Measurements from ENCODE around the gene CAMK2N1. TPM values are rescaled to one million over a fixed set of nuclear protein-coding genes. Genes with fewer than 3 reads are reported as not detected.
"Not testable (repeated sequence)": the region's sequence is repeated elsewhere in the genome, so short reads cannot be mapped to it uniquely, and the experiment has no call there.

The CAMK2N1 gene
- total and polyA plus RNA-seq, 10 of the 15 experiments (the other 5 are each of a cell fraction or from before 2014, with no cell fraction given), result 0.23 TPM; not detected in 9

GRCh38 chr1:20497506-20497905 is 11.5 kb upstream of the CAMK2N1 start:
- intact Hi-C loops (cut with micrococcal nuclease; ENCODE audit: unreplicated experiment) (no loop called here), in situ Hi-C loops (cut with MboI) (loop anchor here (10.0 kb wide), 1 partner anchor 583 kb away; no protein-coding TSS in a partner anchor)
- no peak overlapping the region for H3K4me3 ChIP-seq
- SMC1A ChIA-PET (ENCODE audit: uncharacterized antibody, unreplicated experiment), result no interaction called here
- peaks cover 11 to 15% of the 10 kb centered on the region in 2 experiments; a peak in 3 of 4 replicates for H3K36me3 ChIP-seq (ENCODE audit: control insufficient read depth in 2 of 2, insufficient read depth in 2 of 2, low read length in 1 of 2)
- no peaks in the 10 kb centered on the region for H4K20me1 ChIP-seq (ENCODE audit: control insufficient read depth, insufficient read depth)
- no peak overlapping the region for H3K27ac ChIP-seq (ENCODE audit: control insufficient read depth, insufficient read depth)
- H3K4me2 ChIP-seq (ENCODE audit: control insufficient read depth, insufficient read depth), result no peak overlapping the region
- ATAC-seq (no peak), FAIRE-seq (no peak), DNase-seq (ENCODE audit: low read depth, low spot score) (no peak)
- no peaks in the 10 kb centered on the region for H3K4me1 ChIP-seq (ENCODE audit: control insufficient read depth, insufficient read depth, low read length)
- H3K9me3 ChIP-seq (replicated peaks; ENCODE audit: control insufficient read depth, insufficient read depth, low read length), result no peaks in the 10 kb centered on the region
- no peak overlapping the region for H2AFZ ChIP-seq (ENCODE audit: control insufficient read depth, low read depth, low read length)
- TF ChIP-seq CTCF (IDR thresholded peaks at IDR 0.05 in 2 of 3, conservative IDR thresholded peaks at IDR 0.05 in 1 of 3; ENCODE audit: control insufficient read depth in 2 of 3, extremely low read depth in 1 of 3, insufficient read depth in 1 of 3, low read depth in 3 of 3, low read length in 3 of 3), result no peak
- no peak for TF ChIP-seq FOXM1 (IDR thresholded peaks at IDR 0.05; ENCODE audit: low read depth, low read length)
- no peak for TF ChIP-seq ATF3 (IDR thresholded peaks at IDR 0.05; ENCODE audit: borderline replicate concordance, extremely low read depth, low read depth, low read length)
- TF ChIP-seq PKNOX1 (IDR thresholded peaks at IDR 0.05), result no peak
- no peak for TF ChIP-seq ZZZ3 (IDR thresholded peaks at IDR 0.05; ENCODE audit: control insufficient read depth, insufficient read length, low read depth)
- BruUV-seq (replicated peaks), result no TSS peak
- CTCF ChIA-PET, result interaction anchor here (1.2 kb wide), 1 partner anchor 285 kb away, joined by 3 read pairs; no protein-coding TSS in a partner anchor
- 76% methylated on average over 6 of the region's 6 CpGs for whole genome bisulfite sequencing (ENCODE audit: insufficient coverage, insufficient replicate concordance, low lambda C conversion rate, missing lambda C conversion rate)
- POLR2A ChIA-PET, result no interaction called here
- no peaks in the 10 kb centered on the region; a peak in 1 of 4 replicates for H3K27me3 ChIP-seq (replicated peaks in 1 of 2; ENCODE audit: control insufficient read depth in 2 of 2, insufficient read depth in 2 of 2, low read length in 1 of 2)
- no peak overlapping the region for H3K9ac ChIP-seq (ENCODE audit: control insufficient read depth, insufficient read depth, low read length)
- no peaks in the 10 kb centered on the region for H3K79me2 ChIP-seq (ENCODE audit: control insufficient read depth, insufficient read depth, low read length)
- RAD21 ChIA-PET (ENCODE audit: unreplicated experiment), result no interaction called here

GRCh38 chr1:20496725-20497383 is 10.8 kb upstream of the CAMK2N1 start:
- H3K27ac ChIP-seq (ENCODE audit: control insufficient read depth, insufficient read depth); CTCF ChIA-PET; FAIRE-seq; POLR2A ChIA-PET; H3K27me3 ChIP-seq (replicated peaks in 1 of 2; ENCODE audit: control insufficient read depth in 2 of 2, insufficient read depth in 2 of 2, low read length in 1 of 2); H4K20me1 ChIP-seq (ENCODE audit: control insufficient read depth, insufficient read depth); SMC1A ChIA-PET (ENCODE audit: uncharacterized antibody, unreplicated experiment); H3K4me3 ChIP-seq; H3K4me1 ChIP-seq (ENCODE audit: control insufficient read depth, insufficient read depth, low read length); ATAC-seq; H3K4me2 ChIP-seq (ENCODE audit: control insufficient read depth, insufficient read depth); H2AFZ ChIP-seq (ENCODE audit: control insufficient read depth, low read depth, low read length); DNase-seq (ENCODE audit: low read depth, low spot score); BruUV-seq (replicated peaks); RAD21 ChIA-PET (ENCODE audit: unreplicated experiment); intact Hi-C loops (cut with micrococcal nuclease; ENCODE audit: unreplicated experiment); H3K9ac ChIP-seq (ENCODE audit: control insufficient read depth, insufficient read depth, low read length); H3K79me2 ChIP-seq (ENCODE audit: control insufficient read depth, insufficient read depth, low read length); H3K9me3 ChIP-seq (replicated peaks; ENCODE audit: control insufficient read depth, insufficient read depth, low read length): not testable (repeated sequence)
- H3K36me3 ChIP-seq (ENCODE audit: control insufficient read depth in 2 of 2, insufficient read depth in 2 of 2, low read length in 1 of 2), result peaks cover 11 to 14% of the 10 kb centered on the region in 2 experiments; a peak in 3 of 4 replicates
- WGBS (ENCODE audit: insufficient coverage, insufficient replicate concordance, low lambda C conversion rate, missing lambda C conversion rate), result 73% methylated on average over 12 of the region's 12 CpGs
- in situ Hi-C loops (cut with MboI), result loop anchor here (10.0 kb wide), 1 partner anchor 582 kb away; no protein-coding TSS in a partner anchor
